ENCODE data around the gene BSG.
"Not testable (repeated sequence)": the region's sequence is repeated elsewhere in the genome, so short reads cannot be mapped to it uniquely, and the experiment has no call there.

BSG gene

GRCh38 chr19:620166-620862, 47.9 kb downstream of the BSG start:
- no peak for DNase-seq (ENCODE audit: low read depth)

GRCh38 chr19:621191-621590, 48.8 kb downstream of the BSG start:
- DNase-seq (ENCODE audit: low read depth), result not testable (repeated sequence)

- no peak for DNase-seq (ENCODE audit: low read depth)
Observed at GRCh38 chr19:621819-622218, 49.4 kb downstream of the BSG start.

GRCh38 chr19:622666-623065, 50.3 kb downstream of the BSG start:
- DNase-seq (ENCODE audit: low read depth), result no peak

- no peak for DNase-seq (ENCODE audit: low read depth)
Observed at GRCh38 chr19:623175-623916, 51.0 kb downstream of the BSG start.

- DNase-seq (ENCODE audit: low read depth), result no peak
Observed at GRCh38 chr19:623974-624373, 51.6 kb downstream of the BSG start.

GRCh38 chr19:624433-625109, 52.2 kb downstream of the BSG start:
- DNase-seq (ENCODE audit: low read depth), result no peak

GRCh38 chr19:625257-625656, 52.9 kb downstream of the BSG start:
- DNase-seq (ENCODE audit: low read depth), result no peak

- DNase-seq (ENCODE audit: low read depth), result not testable (repeated sequence)
Observed at GRCh38 chr19:626566-626965, 54.2 kb downstream of the BSG start.

- DNase-seq (ENCODE audit: low read depth), result no peak
Observed at GRCh38 chr19:628168-628567, 55.8 kb downstream of the BSG start.

- DNase-seq (ENCODE audit: low read depth), result not testable (repeated sequence)
Observed at GRCh38 chr19:629515-629914, 57.1 kb downstream of the BSG start.

- no peak for DNase-seq (ENCODE audit: low read depth)
Observed at GRCh38 chr19:629961-630714, 57.7 kb downstream of the BSG start.

GRCh38 chr19:632579-633067, 60.2 kb downstream of the BSG start:
- no peak for DNase-seq (ENCODE audit: low read depth)
